ENCODE results near the gene FBXO24. TPM values are rescaled to one million over a fixed set of nuclear protein-coding genes. Genes with fewer than 3 reads are reported as not detected.
"Not testable (repeated sequence)": the region's sequence is repeated elsewhere in the genome, so short reads cannot be mapped to it uniquely, and the experiment has no call there.

The FBXO24 gene
- total and polyA plus RNA-seq, 2 of the 4 experiments (the other 2 are of a cell fraction): 0.43 to 0.54 TPM

DNA sequence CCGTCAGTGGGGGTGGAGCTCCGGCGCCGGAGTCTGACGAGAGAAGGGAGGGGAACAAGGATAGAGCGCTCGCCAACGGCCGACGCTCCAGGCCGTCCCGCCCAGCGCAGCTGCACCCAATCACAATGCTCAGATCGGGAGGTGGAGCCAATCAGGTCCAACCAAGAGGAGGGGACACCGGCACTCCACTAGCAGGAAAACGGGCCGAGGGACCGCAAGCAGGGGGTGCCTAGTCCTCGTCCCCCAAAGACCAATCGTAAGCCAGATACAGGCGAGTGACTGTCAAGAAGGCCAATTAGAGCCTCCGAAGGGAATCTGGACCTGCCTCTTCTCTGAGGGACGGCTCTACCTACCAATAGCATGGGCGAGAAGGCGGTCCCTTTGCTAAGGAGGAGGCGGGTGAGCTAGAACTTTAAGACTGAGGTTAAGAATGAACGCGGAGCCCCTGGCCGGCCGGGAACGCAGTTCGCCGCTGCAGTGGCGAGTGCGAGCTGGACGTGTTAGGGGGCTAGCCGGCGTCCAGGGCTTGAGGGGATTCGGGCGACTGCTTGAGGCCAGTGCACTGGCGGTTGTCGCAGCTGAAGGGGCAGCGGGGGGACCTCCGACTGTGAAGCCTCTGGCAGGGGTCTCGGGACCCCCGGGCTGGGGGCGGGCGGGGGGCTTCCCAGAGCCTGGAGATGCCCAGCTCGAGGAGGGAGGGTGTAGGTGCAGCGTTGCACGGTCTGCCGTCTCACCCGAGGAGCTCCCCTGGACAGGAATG, at the start of gene FBXO24 (continued):
- TF ChIP-seq, protein P1, sequence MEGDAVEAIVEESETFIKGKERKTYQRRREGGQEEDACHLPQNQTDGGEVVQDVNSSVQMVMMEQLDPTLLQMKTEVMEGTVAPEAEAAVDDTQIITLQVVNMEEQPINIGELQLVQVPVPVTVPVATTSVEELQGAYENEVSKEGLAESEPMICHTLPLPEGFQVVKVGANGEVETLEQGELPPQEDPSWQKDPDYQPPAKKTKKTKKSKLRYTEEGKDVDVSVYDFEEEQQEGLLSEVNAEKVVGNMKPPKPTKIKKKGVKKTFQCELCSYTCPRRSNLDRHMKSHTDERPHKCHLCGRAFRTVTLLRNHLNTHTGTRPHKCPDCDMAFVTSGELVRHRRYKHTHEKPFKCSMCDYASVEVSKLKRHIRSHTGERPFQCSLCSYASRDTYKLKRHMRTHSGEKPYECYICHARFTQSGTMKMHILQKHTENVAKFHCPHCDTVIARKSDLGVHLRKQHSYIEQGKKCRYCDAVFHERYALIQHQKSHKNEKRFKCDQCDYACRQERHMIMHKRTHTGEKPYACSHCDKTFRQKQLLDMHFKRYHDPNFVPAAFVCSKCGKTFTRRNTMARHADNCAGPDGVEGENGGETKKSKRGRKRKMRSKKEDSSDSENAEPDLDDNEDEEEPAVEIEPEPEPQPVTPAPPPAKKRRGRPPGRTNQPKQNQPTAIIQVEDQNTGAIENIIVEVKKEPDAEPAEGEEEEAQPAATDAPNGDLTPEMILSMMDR (conservative IDR thresholded peaks at IDR 0.05; ENCODE audit: low read depth, low read length): 0 out of 2 replicates have a peak, but pooled peaks have one; percentile 7
- TF ChIP-seq RFX5 (IDR thresholded peaks at IDR 0.05; ENCODE audit: low read depth, low read length) (peak; percentile 60), CHD1 (IDR thresholded peaks at IDR 0.05; ENCODE audit: low read depth, low read length) (no peak)

DNA sequence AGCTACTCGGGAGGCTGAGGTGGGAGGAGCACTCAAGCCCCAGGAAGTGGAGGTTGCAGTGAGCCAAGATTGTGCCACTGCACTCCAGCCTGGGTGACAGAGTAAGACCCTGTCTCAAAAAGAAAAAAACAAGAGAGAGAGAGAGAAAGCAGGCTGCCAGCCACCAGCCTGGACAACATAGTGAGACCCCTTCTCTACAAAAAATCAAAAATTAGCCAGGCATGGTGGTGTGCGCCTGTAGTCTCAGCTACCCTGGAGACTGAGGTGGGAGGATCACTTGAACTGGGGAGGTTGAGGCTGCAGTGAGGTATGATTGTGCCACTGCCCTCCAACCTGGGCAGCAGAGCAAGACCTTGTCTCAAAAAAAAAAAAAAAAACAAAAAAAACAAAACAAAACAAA, 49.4 kb upstream of the FBXO24 start:
- dilution Hi-C loops (cut with HindIII; ENCODE audit: low sequenced_read_pairs, unreplicated experiment); H3K4me2 ChIP-seq (ENCODE audit: low read depth, low read length); H2AFZ ChIP-seq (replicated peaks; ENCODE audit: low read length, poor library complexity); H3K9me3 ChIP-seq (ENCODE audit: control insufficient read depth, insufficient read depth, low read length); in situ Hi-C loops (cut with MboI; ENCODE audit: low sequenced_read_pairs); H2BK15ac ChIP-seq (ENCODE audit: low read depth, low read length); H3K36me3 ChIP-seq (ENCODE audit: control insufficient read depth, insufficient read depth, low read length); H3K4ac ChIP-seq (ENCODE audit: low read depth, low read length); CTCF ChIA-PET; H4K5ac ChIP-seq (ENCODE audit: low read depth, low read length); H4K20me1 ChIP-seq (ENCODE audit: insufficient read depth, low read length); H3K4me3 ChIP-seq (ENCODE audit: insufficient read depth, low read depth, low read length); H4K91ac ChIP-seq (ENCODE audit: insufficient read depth, low read depth, low read length); H3K9ac ChIP-seq (ENCODE audit: low read depth, low read length); H3K23ac ChIP-seq (ENCODE audit: low read depth, low read length); H3K27me3 ChIP-seq (ENCODE audit: control insufficient read depth, insufficient read depth, low read length); DNase-seq; H3K14ac ChIP-seq (replicated peaks; ENCODE audit: low read depth, low read length); H2BK5ac ChIP-seq (ENCODE audit: low read depth, low read length, poor library complexity, severe bottlenecking); H3K9me1 ChIP-seq (ENCODE audit: insufficient read depth, low read length); H3K79me1 ChIP-seq (ENCODE audit: low read depth in 1 of 2, low read length in 2 of 2); H2BK20ac ChIP-seq (ENCODE audit: low read depth, low read length); H4K8ac ChIP-seq (ENCODE audit: low read depth in 2 of 2, low read length in 2 of 2); H2BK120ac ChIP-seq (ENCODE audit: low read depth, low read length); H2AK5ac ChIP-seq (ENCODE audit: low read depth, low read length); H3K56ac ChIP-seq (ENCODE audit: extremely low read depth, insufficient read depth, low read length); H3K18ac ChIP-seq (ENCODE audit: low read depth, low read length); H3K4me1 ChIP-seq (ENCODE audit: control insufficient read depth, insufficient read depth, low read length); POLR2A ChIA-PET (ENCODE audit: unreplicated experiment); ATAC-seq (ENCODE audit: low read depth); intact Hi-C loops (cut with micrococcal nuclease); H3K27ac ChIP-seq (ENCODE audit: insufficient read depth, low read length); BruUV-seq (replicated peaks); H2AK9ac ChIP-seq (replicated peaks; ENCODE audit: low read depth, low read length, poor library complexity): not testable (repeated sequence)
- 63% methylated on average over 1 of the region's 2 CpGs; no CpG with 5 or more reads in 1 of the 2 experiments for WGBS, 2 experiments (ENCODE audit: extremely low coverage in 2 of 2, insufficient read length in 1 of 2)

Data from IMR-90 (cell line).